A673 (cell line): ENCODE results near the gene TEX14.

ENCODE experiments used
- CTCF ChIP-seq: fragments of 300-800, 200-600 bp; sonication (generic); conservative IDR thresholded peaks from 2 replicates; pipeline ENCODE4 v1.5.1; 2017; ENCODE audit warnings: low read depth, mild to moderate bottlenecking, antibody characterized with exemption, low read length, moderate library complexity, mixed read lengths
- EZH2 ChIP-seq: fragments of 200-600 bp; sonication (generic); IDR thresholded peaks from 2 replicates; pipeline ENCODE4 v1.6.1; 2017; ENCODE audit warnings: borderline replicate concordance, low read depth, mild to moderate bottlenecking, mixed read lengths, antibody characterized with exemption, low read length; ENCODE audit not compliant: poor library complexity, severe bottlenecking

DNA sequence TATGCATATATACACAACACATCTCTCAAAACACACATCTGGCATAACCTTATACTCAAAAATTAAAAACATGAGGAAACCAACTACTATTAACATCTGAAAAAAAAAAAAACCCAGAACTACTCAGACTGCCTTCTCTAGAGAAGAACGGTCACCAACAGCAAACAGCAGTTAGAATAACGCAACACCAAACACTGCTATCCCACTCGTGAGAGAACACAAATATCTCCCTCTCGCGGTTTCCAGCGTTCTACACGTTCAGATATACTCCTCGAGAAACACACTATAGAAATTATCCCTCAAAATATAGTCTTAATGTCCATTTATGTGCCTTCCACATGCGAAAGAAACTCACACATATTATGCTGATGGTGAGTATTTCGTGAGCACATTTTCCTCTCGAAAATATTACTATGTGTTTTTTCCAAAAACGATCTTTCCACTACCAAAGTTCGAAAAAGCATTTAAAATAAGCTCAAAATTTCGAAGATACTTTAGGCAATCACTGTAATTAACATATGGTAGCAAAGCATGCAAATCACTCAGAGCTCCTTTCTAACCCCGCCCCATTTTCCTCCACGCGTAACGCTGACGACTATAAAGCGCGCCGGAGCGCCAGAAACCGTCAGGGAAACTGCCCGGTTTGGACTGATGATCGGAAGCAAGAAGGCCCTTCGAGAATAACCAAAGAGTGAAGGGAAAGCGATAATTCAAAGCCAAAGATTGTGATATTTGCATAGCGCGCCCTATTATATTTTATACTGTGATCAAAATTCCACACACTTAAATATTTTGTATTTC, 60.1 kb downstream of the TEX14 start:
- peak; percentile 40 for TF ChIP-seq CTCF
- TF ChIP-seq EZH2: no peak
